Gastroesophageal sphincter (tissue), 3 donors: ENCODE results near the gene TIPRL.

Experiments
- CTCF ChIP-seq, 4 experiments: fragments of 200-600 bp in 2 of 4; fragments of 450-650 bp in 2 of 4; sonication (generic) in 1 of 4; IDR thresholded peaks; one replicate each; pipeline ENCODE4 v1.5.1; 2017 to 2019; ENCODE audit warnings: antibody characterized with exemption in 4 of 4, mild to moderate bottlenecking in 2 of 4, moderate library complexity in 2 of 4
- POLR2AphosphoS5 ChIP-seq: sonication (generic); formaldehyde crosslinking; IDR thresholded peaks from one replicate; pipeline ENCODE4 v1.6.1; 2017; ENCODE audit warnings: antibody characterized with exemption

GRCh38 chr1:168246506-168246905 is 67.7 kb downstream of the TIPRL start:
- no peak for TF ChIP-seq CTCF (IDR thresholded peaks at IDR 0.05)
- TF ChIP-seq POLR2AphosphoS5: no peak
